DND-41 (cell line): ENCODE results near the gene RNF113A.

Experiments used
- CTCF ChIP-seq: IDR thresholded peaks from 2 replicates; pipeline ENCODE4 v1.5.1; 2012; ENCODE audit warnings: borderline replicate concordance, low read length, moderate library complexity, mild to moderate bottlenecking; ENCODE audit not compliant: poor library complexity, severe bottlenecking; ENCODE audit errors: extremely low read depth
- EZH2 ChIP-seq: IDR thresholded peaks from 3 replicates; pipeline ENCODE4 v1.6.1; 2012; ENCODE audit warnings: borderline replicate concordance, low read depth, mild to moderate bottlenecking, moderate library complexity, low read length, inconsistent platforms; ENCODE audit not compliant: severe bottlenecking

- no peak for TF ChIP-seq CTCF
- no peak for TF ChIP-seq EZH2
Observed at GRCh38 chrX:119916310-119916709, 44.8 kb upstream of the RNF113A start.
